GM23248 (cell line): ENCODE results near the gene SNAP25.

Experiments used
- EZH2 ChIP-seq: fragments of 200-600 bp; sonication (generic); IDR thresholded peaks from 2 replicates; pipeline ENCODE4 v1.6.1; 2018; ENCODE audit warnings: antibody characterized with exemption, mild to moderate bottlenecking; ENCODE audit not compliant: insufficient read depth, poor library complexity, severe bottlenecking
- EZH2phosphoT487 ChIP-seq: fragments of 200-600 bp; sonication (generic); IDR thresholded peaks from 2 replicates; pipeline ENCODE4 v1.6.1; 2018; ENCODE audit warnings: antibody characterized with exemption, moderate library complexity, mild to moderate bottlenecking, low read depth; ENCODE audit not compliant: insufficient read depth

- no peak for TF ChIP-seq EZH2phosphoT487
- no peak for TF ChIP-seq EZH2
Measured at GRCh38 chr20:10192171-10192570, 26.5 kb upstream of the SNAP25 start.
